Measurements from ENCODE around the gene HK3. TPM values are rescaled to one million over a fixed set of nuclear protein-coding genes. Genes with fewer than 3 reads are reported as not detected.

The HK3 gene
- total and polyA plus RNA-seq, 9 of the 15 experiments (the other 6 are each of a cell fraction or from before 2014, with no cell fraction given) = 0.16 TPM; not detected in 8

- TF ChIP-seq ZBTB2 (IDR thresholded peaks at IDR 0.05) (no peak), ZBTB43 (CRISPR knock-in tag; IDR thresholded peaks at IDR 0.05) (no peak), HMBOX1 (IDR thresholded peaks at IDR 0.05) (no peak), IRF9 (tag; IDR thresholded peaks at IDR 0.05) (no peak), CBX5 (IDR thresholded peaks at IDR 0.05; ENCODE audit: borderline replicate concordance, low read depth) (no peak), USF1 (CRISPR knock-in tag; IDR thresholded peaks at IDR 0.05) (no peak), BCL6 (CRISPR knock-in tag; IDR thresholded peaks at IDR 0.05) (no peak), ESRRA (IDR thresholded peaks at IDR 0.05; ENCODE audit: borderline replicate concordance, low read depth) (no peak), ATF2 (CRISPR knock-in tag; IDR thresholded peaks at IDR 0.05) (no peak), GABPA (tag; conservative IDR thresholded peaks at IDR 0.05; ENCODE audit: low read depth) (no peak), ZNF512 (tag; IDR thresholded peaks at IDR 0.05) (no peak), FIP1L1 (IDR thresholded peaks at IDR 0.05; ENCODE audit: low read depth, low read length, poor library complexity, severe bottlenecking) (no peak)
- BruUV-seq (replicated peaks) = no TSS peak
- no peaks in the 10 kb centered on the region for H3K36me3 ChIP-seq (ENCODE audit: control insufficient read depth, insufficient read depth, low read length)
- peaks cover 80 to 100% of the 10 kb centered on the region in 2 experiments for H3K27me3 ChIP-seq (ENCODE audit: control insufficient read depth in 2 of 2, insufficient read depth in 2 of 2, low read length in 2 of 2)
- intact Hi-C loops (cut with micrococcal nuclease) = no loop called here
- WGBS (ENCODE audit: insufficient coverage, low coverage, missing lambda C conversion rate) = 0% methylated on average over 10 of the region's 12 CpGs
- no peaks in the 10 kb centered on the region for H3K79me2 ChIP-seq (ENCODE audit: control insufficient read depth, insufficient read depth, low read length)
- no peak overlapping the region for H2AFZ ChIP-seq (ENCODE audit: low read depth, low read length)
- ChIA-PET POLR2A (interaction anchor here (0.5 kb wide), 1 partner anchor 14 kb away, joined by 4 read pairs; no protein-coding TSS in a partner anchor), CTCF (ENCODE audit: low intra/inter-chr PET ratio) (no interaction called here)
- H3K9me3 ChIP-seq (replicated peaks; ENCODE audit: control insufficient read depth, insufficient read depth, low read depth, low read length) = no peaks in the 10 kb centered on the region
- H3K9me1 ChIP-seq (ENCODE audit: control insufficient read depth, insufficient read depth, low read length) = peaks cover 10% of the 10 kb centered on the region
- in situ Hi-C loops (cut with MboI) = no loop called here
- no peak overlapping the region for H3K4me2 ChIP-seq (ENCODE audit: insufficient read depth, low read length)
- H4K20me1 ChIP-seq (replicated peaks; ENCODE audit: control insufficient read depth, insufficient read depth, low read length) = peaks cover 34% of the 10 kb centered on the region
- DNase-seq (ENCODE audit: extremely low read depth in 1 of 4, low spot score in 3 of 4) = no peak
- FAIRE-seq = no peak
- ATAC-seq = no peak
- H3K4me1 ChIP-seq (replicated peaks in 1 of 2; ENCODE audit: control insufficient read depth in 2 of 2, insufficient read depth in 2 of 2, low read length in 2 of 2) = peaks cover 0 to 58% of the 10 kb centered on the region in 2 experiments; a peak in 2 of 5 replicates
- no peak overlapping the region for H3K27ac ChIP-seq (ENCODE audit: extremely low read depth, low read depth, low read length)
- no peak overlapping the region for H3K9ac ChIP-seq (ENCODE audit: insufficient read depth in 1 of 2, low read depth in 2 of 2, low read length in 2 of 2)
- no peak overlapping the region for H3K4me3 ChIP-seq
Observed at GRCh38 chr5:176878463-176878862, 20.7 kb downstream of the HK3 start.

Data from K562 (cell line).